GM23248 (cell line): ENCODE results near the gene TBC1D21. TPM values are rescaled to one million over a fixed set of nuclear protein-coding genes. Genes with fewer than 3 reads are reported as not detected.
"Not testable (repeated sequence)": the region's sequence is repeated elsewhere in the genome, so short reads cannot be mapped to it uniquely, and the experiment has no call there.

Experiments used
- DNase-seq: peaks from one replicate; pipeline ENCODE4 v3.0.0-alpha.2; 2015
- H2AFZ ChIP-seq: fragments of 200-600 bp; sonication (generic); 2 replicates; pipeline ENCODE4 v1.6.1; 2016; ENCODE audit warnings: antibody characterized with exemption
- H3F3A ChIP-seq: fragments of 200-600 bp; sonication (generic); 2 replicates; pipeline ENCODE4 v1.6.1; 2016; ENCODE audit warnings: mild to moderate bottlenecking, antibody characterized with exemption, mixed run types; ENCODE audit not compliant: insufficient read depth
- H3K27ac ChIP-seq: fragments of 200-600 bp; sonication (generic); 2 replicates; pipeline ENCODE4 v1.5.1; 2016; ENCODE audit warnings: mild to moderate bottlenecking
- H3K27me3 ChIP-seq: fragments of 200-600 bp; sonication (generic); replicated peaks from 2 replicates; pipeline ENCODE4 v1.6.1; 2016; ENCODE audit warnings: mild to moderate bottlenecking; ENCODE audit not compliant: insufficient read depth
- H3K36me3 ChIP-seq: fragments of 200-600 bp; sonication (generic); 2 replicates; pipeline ENCODE4 v1.6.1; 2016; ENCODE audit warnings: low read depth, mild to moderate bottlenecking
- H3K4me1 ChIP-seq: fragments of 200-600 bp; sonication (generic); 2 replicates; pipeline ENCODE4 v1.6.1; 2016; ENCODE audit warnings: mild to moderate bottlenecking; ENCODE audit not compliant: insufficient read depth
- H3K4me2 ChIP-seq: fragments of 200-600 bp; sonication (generic); one replicate; pipeline ENCODE4 v1.6.1; 2016; ENCODE audit warnings: mild to moderate bottlenecking; ENCODE audit not compliant: unreplicated experiment
- H3K4me3 ChIP-seq: fragments of 200-600 bp; sonication (generic); 2 replicates; pipeline ENCODE4 v1.5.1; 2016; ENCODE audit warnings: mild to moderate bottlenecking
- H3K79me2 ChIP-seq: fragments of 200-600 bp; sonication (generic); 2 replicates; pipeline ENCODE4 v1.6.1; 2016; ENCODE audit warnings: mild to moderate bottlenecking; ENCODE audit not compliant: insufficient read depth
- H3K9ac ChIP-seq: fragments of 200-600 bp; sonication (generic); 2 replicates; pipeline ENCODE4 v1.6.1; 2016; ENCODE audit warnings: mild to moderate bottlenecking
- H3K9me2 ChIP-seq: fragments of 200-600 bp; sonication (generic); 2 replicates; pipeline ENCODE4 v1.6.1; 2016; ENCODE audit warnings: mixed run types, mild to moderate bottlenecking, moderate library complexity; ENCODE audit not compliant: insufficient read depth
- H3K9me3 ChIP-seq: fragments of 200-600 bp; sonication (generic); one replicate; pipeline ENCODE4 v1.6.1; 2017; ENCODE audit warnings: low read depth
- H4K20me1 ChIP-seq: fragments of 200-600 bp; sonication (generic); 2 replicates; pipeline ENCODE4 v1.6.0; 2016; ENCODE audit not compliant: insufficient read depth
- EZH2 ChIP-seq: fragments of 200-600 bp; sonication (generic); IDR thresholded peaks from 2 replicates; pipeline ENCODE4 v1.6.1; 2018; ENCODE audit warnings: antibody characterized with exemption, mild to moderate bottlenecking; ENCODE audit not compliant: insufficient read depth, poor library complexity, severe bottlenecking
- EZH2phosphoT487 ChIP-seq: fragments of 200-600 bp; sonication (generic); IDR thresholded peaks from 2 replicates; pipeline ENCODE4 v1.6.1; 2018; ENCODE audit warnings: antibody characterized with exemption, moderate library complexity, mild to moderate bottlenecking, low read depth; ENCODE audit not compliant: insufficient read depth
- WGBS, 2 experiments: methylation state at CpG; one replicate each; pipeline ENCODE4 v1.1.6; 2015 to 2017; ENCODE audit warnings: low lambda C conversion rate in 2 of 2, low coverage in 1 of 2; ENCODE audit errors: missing lambda C conversion rate in 2 of 2; 5-methylcytosine and 5-hydroxymethylcytosine counted together
- in situ Hi-C: fragments of 300-500 bp; cut with MboI; formaldehyde crosslinking; loops from 2 replicates; pipeline ENCODE4 v1.15.0; 2020
- polyA plus RNA-seq: library from polyadenylated mRNA; unstranded; fragments of >200 nt; fragmentation: Nextera tagmentation; extraction: Ambion mirVana; gene quantifications from 2 replicates; pipeline ENCODE4 v1.2.1, GENCODE V29; 2016
- total RNA-seq: library from RNA; depleted of rRNA; stranded (reverse); fragments of >200 nt; shearing (Covaris generic); gene quantifications from 2 replicates; pipeline ENCODE4 v1.2.3, GENCODE V29; 2014; rRNA removed

TBC1D21 gene
- total and polyA plus RNA-seq, 2 experiments from 2014 or later = not detected

DNA sequence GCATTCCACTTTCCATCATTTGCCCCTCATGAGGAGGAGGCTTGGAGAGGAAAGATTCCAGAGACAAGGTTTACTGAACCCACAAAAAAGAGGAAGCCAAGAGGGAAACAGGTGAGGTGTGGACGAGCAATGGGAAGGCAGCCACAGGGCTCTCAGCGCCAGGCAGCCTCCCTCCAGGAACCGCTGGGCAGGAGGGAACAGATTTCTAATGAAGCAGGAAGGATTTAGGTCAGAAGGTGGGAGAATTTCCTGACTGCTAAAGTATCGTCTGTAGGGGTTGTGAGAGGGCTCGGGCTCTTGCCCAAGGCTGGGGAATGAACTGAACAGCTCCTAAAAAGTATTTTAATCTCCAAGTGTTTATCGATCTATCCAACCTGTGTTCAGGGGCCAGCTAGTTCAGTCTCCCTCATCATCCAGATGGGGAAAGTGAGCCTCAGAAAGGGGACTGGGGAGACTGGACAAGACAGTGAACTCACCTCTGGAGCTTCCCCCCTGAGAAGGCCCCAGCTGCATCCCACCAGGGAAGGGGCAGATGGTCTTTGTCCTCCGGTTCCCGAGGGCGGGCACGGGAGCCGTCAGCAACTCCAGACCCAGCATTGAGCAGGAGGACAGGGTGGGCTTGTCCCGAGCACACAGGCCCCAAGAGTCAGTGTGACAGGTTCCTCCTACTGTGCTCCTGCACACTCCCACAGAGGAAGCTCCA is 63.4 kb downstream of the TBC1D21 start:
- H3K36me3 ChIP-seq = peaks cover 17% of the 10 kb centered on the region; the same call in 1 of the 2 replicates

DNA sequence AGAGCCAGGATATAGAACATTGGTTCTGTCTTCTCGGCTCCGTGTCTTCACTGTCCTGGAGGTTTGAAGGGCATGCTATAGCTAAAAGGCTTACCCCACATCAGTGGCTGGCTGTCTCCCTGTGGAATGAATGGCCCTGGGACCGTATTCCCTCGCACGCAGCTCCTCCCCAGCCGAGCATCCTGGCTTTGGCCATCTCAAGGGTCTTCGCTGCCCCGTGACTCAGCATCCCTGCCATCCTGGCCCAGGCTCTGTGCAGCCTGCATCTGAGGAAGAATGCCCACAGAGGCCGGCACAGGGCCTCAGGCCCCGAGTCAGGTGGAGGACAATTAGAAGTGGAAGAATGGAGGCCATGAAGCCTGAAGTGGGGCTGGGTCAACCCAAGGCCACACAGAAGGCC is 63.9 kb downstream of the TBC1D21 start:
- Histone ChIP-seq H3K4me3 (no peak overlapping the region), H3K27me3 (no peaks in the 10 kb centered on the region), H3K9me3 (no peaks in the 10 kb centered on the region), H3K27ac (no peak overlapping the region), H3K4me2 (no peak overlapping the region), H2AFZ (no peak overlapping the region), H3K9ac (no peak overlapping the region), H3F3A (peaks cover 48% of the 10 kb centered on the region), H3K36me3 (peaks cover 17% of the 10 kb centered on the region; the same call in 1 of the 2 replicates), H4K20me1 (no peaks in the 10 kb centered on the region), H3K4me1 (peaks cover 67% of the 10 kb centered on the region), H3K9me2 (no peaks in the 10 kb centered on the region), H3K79me2 (peaks cover 94% of the 10 kb centered on the region)
- 86 to 90% methylated on average over 8 to 9 of the region's 10 CpGs for WGBS, 2 experiments
- in situ Hi-C loops = no loop called here
- DNase-seq = no peak
- TF ChIP-seq EZH2phosphoT487 (no peak), EZH2 (no peak)

More for the DNA sequence above, 63.4 kb downstream of the TBC1D21 start:
- Histone ChIP-seq H3K79me2 (peaks cover 94% of the 10 kb centered on the region), H3K9ac (no peak overlapping the region), H3K4me3 (no peak overlapping the region), H3K4me2 (no peak overlapping the region), H4K20me1 (no peaks in the 10 kb centered on the region), H3F3A (peaks cover 51% of the 10 kb centered on the region), H2AFZ (no peak overlapping the region), H3K9me2 (no peaks in the 10 kb centered on the region), H3K9me3 (no peaks in the 10 kb centered on the region), H3K27ac (no peak overlapping the region), H3K4me1 (peaks cover 67% of the 10 kb centered on the region), H3K27me3 (no peaks in the 10 kb centered on the region)
- TF ChIP-seq EZH2 (no peak), EZH2phosphoT487 (no peak)
- in situ Hi-C loops = no loop called here
- WGBS, 2 experiments = 84 to 86% methylated on average over 12 of the region's 12 CpGs
- no peak for DNase-seq

DNA sequence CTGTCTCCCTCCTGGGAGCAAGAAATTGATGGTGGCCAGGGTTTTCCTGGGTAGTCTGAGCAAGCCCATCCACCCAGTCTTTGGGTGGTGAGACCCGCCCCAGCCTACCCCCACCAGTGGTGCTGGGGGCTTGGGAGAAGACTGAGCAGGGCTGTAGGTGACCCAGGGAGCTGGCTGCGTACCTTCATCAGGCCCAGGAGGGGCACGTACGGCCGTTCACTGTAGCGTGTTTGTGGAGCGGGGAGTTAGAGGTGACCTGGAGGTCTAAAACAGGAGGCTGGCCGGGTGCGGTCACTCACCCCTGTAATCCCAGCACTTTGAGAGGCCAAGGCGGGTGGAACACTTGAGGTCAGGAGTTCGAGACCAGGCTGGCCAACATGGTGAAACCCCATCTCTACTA is 64.4 kb downstream of the TBC1D21 start:
- WGBS, 2 experiments = 97% methylated on average over 7 to 11 of the region's 11 CpGs
- in situ Hi-C loops = no loop called here
- Histone ChIP-seq H3K9me3 (no peaks in the 10 kb centered on the region), H3K36me3 (peaks cover 13% of the 10 kb centered on the region; the same call in 1 of the 2 replicates), H3K9ac (no peak overlapping the region), H3F3A (peaks cover 47% of the 10 kb centered on the region), H4K20me1 (no peaks in the 10 kb centered on the region), H3K27me3 (no peaks in the 10 kb centered on the region), H3K4me2 (no peak overlapping the region), H3K9me2 (no peaks in the 10 kb centered on the region), H3K4me3 (no peak overlapping the region), H3K79me2 (peaks cover 94% of the 10 kb centered on the region), H3K27ac (no peak overlapping the region), H3K4me1 (peaks cover 67% of the 10 kb centered on the region), H2AFZ (no peak overlapping the region)
- DNase-seq = no peak
- TF ChIP-seq EZH2phosphoT487 (no peak), EZH2 (no peak)

GRCh38 chr15:73938516-73938915 is 65.2 kb downstream of the TBC1D21 start:
- H3K4me2 ChIP-seq, H2AFZ ChIP-seq, H3K27me3 ChIP-seq, H3K9me2 ChIP-seq, H3K36me3 ChIP-seq, H3K9ac ChIP-seq, H3K4me3 ChIP-seq, H4K20me1 ChIP-seq, in situ Hi-C loops, DNase-seq, H3K9me3 ChIP-seq: not testable (repeated sequence)
- H3K27ac ChIP-seq = peak overlapping the region; percentile 89
- H3K4me1 ChIP-seq = peaks cover 61% of the 10 kb centered on the region
- H3F3A ChIP-seq = peaks cover 39% of the 10 kb centered on the region
- H3K79me2 ChIP-seq = peaks cover 94% of the 10 kb centered on the region
- WGBS, 2 experiments = 88 to 94% methylated on average over 8 of the region's 8 CpGs

Other genes starting within 250 kb of the TBC1D21 start
- gene NPTN, start 240.2 kb upstream of the TBC1D21 start, total RNA-seq = 183 and 272 TPM in 2 replicates
- 128 and 136 TPM in 2 replicates for gene NPTN, start 240.2 kb upstream of the TBC1D21 start, polyA plus RNA-seq
- gene CD276, start 189.2 kb upstream of the TBC1D21 start, total RNA-seq = 94.6 and 102 TPM in 2 replicates
- 104 TPM in 2 replicates for gene CD276, start 189.2 kb upstream of the TBC1D21 start, polyA plus RNA-seq
- 8.1 and 10.4 TPM in 2 replicates for gene INSYN1, start 120.2 kb upstream of the TBC1D21 start, total RNA-seq
- 0.10 and 0.11 TPM in 2 replicates for gene INSYN1, start 120.2 kb upstream of the TBC1D21 start, polyA plus RNA-seq
- 534 and 540 TPM in 2 replicates for gene LOXL1, start 52.9 kb downstream of the TBC1D21 start, total RNA-seq
- gene LOXL1, start 52.9 kb downstream of the TBC1D21 start, polyA plus RNA-seq = 396 and 401 TPM in 2 replicates
- 27.8 and 43.9 TPM in 2 replicates for gene STOML1, start 118.7 kb downstream of the TBC1D21 start, total RNA-seq
- gene STOML1, start 118.7 kb downstream of the TBC1D21 start, polyA plus RNA-seq = 26.9 and 27.2 TPM in 2 replicates
- gene PML, start 121.2 kb downstream of the TBC1D21 start, total RNA-seq = 55.3 and 74.7 TPM in 2 replicates
- 52.9 and 58.0 TPM in 2 replicates for gene PML, start 121.2 kb downstream of the TBC1D21 start, polyA plus RNA-seq
- not detected in 2 replicates for gene GOLGA6A, start 209.0 kb downstream of the TBC1D21 start, total RNA-seq
- not detected in 2 replicates for gene GOLGA6A, start 209.0 kb downstream of the TBC1D21 start, polyA plus RNA-seq